22Rv1 (cell line): Measurements from ENCODE around the gene RELL1.

ENCODE experiments used
- H3K27ac ChIP-seq: fragments of 450-650 bp; 2 replicates; pipeline ENCODE4 v1.5.1; 2017
- ZFX ChIP-seq: fragments of 450-650 bp; IDR thresholded peaks from 2 replicates; pipeline ENCODE4 v1.6.1; 2017; ENCODE audit warnings: antibody characterized with exemption, borderline replicate concordance
- TF ChIP-seq, protein P1 (sequence below): fragments of 450-650 bp; IDR thresholded peaks from 2 replicates; pipeline ENCODE4 v1.5.1; 2017; ENCODE audit warnings: mild to moderate bottlenecking

Gene RELL1

GRCh38 chr4:37646247-37646646 is 39.9 kb downstream of the RELL1 start:
- TF ChIP-seq, protein P1, sequence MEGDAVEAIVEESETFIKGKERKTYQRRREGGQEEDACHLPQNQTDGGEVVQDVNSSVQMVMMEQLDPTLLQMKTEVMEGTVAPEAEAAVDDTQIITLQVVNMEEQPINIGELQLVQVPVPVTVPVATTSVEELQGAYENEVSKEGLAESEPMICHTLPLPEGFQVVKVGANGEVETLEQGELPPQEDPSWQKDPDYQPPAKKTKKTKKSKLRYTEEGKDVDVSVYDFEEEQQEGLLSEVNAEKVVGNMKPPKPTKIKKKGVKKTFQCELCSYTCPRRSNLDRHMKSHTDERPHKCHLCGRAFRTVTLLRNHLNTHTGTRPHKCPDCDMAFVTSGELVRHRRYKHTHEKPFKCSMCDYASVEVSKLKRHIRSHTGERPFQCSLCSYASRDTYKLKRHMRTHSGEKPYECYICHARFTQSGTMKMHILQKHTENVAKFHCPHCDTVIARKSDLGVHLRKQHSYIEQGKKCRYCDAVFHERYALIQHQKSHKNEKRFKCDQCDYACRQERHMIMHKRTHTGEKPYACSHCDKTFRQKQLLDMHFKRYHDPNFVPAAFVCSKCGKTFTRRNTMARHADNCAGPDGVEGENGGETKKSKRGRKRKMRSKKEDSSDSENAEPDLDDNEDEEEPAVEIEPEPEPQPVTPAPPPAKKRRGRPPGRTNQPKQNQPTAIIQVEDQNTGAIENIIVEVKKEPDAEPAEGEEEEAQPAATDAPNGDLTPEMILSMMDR, result no peak
- TF ChIP-seq ZFX, result no peak
- H3K27ac ChIP-seq, result no peak overlapping the region

DNA sequence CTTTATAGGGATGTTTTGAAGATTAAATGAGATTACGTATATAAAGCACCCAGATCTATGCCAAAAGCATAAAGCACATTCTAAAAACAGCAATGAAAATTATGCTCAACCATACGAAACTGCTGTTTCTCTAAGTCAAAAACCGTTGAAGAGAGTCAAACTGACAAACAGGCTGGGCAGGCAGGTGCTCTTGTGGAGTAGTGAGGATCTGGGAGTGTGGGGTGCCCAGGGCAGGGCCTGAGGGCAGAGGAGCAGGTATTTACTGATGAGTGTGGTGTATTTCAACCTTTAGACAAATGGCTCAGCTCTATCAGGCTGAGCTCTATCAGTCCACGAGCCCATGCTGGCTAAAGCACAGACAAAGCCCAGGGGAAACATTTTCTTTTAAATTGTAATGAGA is 40.4 kb downstream of the RELL1 start:
- no peak overlapping the region for H3K27ac ChIP-seq
- TF ChIP-seq, protein P1, result no peak
- TF ChIP-seq ZFX, result no peak

DNA sequence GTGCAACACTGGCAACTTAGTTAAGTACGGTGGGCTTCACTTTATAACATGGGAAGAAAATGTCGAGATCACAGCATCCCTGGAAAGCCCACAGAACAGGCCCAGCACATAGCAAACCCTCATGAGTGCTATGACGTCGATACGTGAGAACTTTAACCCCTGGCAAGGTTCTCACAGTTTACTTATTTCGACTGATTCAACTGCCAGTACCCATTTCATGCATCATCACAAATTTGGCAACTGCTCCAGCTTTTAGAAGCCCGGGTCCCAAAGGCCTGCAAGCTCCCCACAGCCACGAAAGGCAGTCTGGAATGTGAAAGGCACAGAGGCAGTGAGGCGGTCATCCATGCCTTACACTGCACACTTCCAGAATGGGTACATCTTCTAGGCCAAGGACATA is 41.2 kb downstream of the RELL1 start:
- TF ChIP-seq ZFX, result no peak
- TF ChIP-seq, protein P1, result no peak
- H3K27ac ChIP-seq, result no peak overlapping the region

GRCh38 chr4:37641886-37642849 is 44.0 kb downstream of the RELL1 start:
- TF ChIP-seq, protein P1, result no peak
- TF ChIP-seq ZFX, result no peak
- no peak overlapping the region for H3K27ac ChIP-seq

DNA sequence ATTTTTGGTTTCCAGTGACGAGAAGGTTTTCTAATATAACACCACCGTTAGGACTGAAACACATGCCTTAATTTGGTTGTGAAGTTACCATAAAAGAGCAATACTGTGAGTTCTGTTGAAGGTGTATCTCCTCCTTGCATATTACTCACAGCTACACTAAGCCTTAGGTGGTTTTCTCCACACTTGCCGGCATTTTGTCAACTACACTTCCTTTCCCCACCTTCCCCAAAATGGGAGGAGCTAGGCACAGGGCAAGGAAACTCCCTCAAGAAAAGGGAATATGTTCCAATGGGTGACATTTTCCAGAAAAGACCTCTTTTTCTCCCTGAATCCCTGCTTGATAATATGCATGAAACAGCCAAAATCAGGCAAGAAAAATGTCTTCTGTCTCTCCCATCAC is 44.8 kb downstream of the RELL1 start:
- H3K27ac ChIP-seq, result no peak overlapping the region
- TF ChIP-seq, protein P1, result no peak
- no peak for TF ChIP-seq ZFX

GRCh38 chr4:37639551-37640285 is 46.5 kb downstream of the RELL1 start:
- no peak overlapping the region for H3K27ac ChIP-seq
- no peak for TF ChIP-seq ZFX
- TF ChIP-seq, protein P1, result no peak
